NCI-H1048 (cell line): ENCODE results near the gene ACSS1.

Experiments
- DNase-seq: peaks from one replicate; lab custom pipeline; 2025; lab: John Stamatoyannopoulos, UW

The ACSS1 gene

DNA sequence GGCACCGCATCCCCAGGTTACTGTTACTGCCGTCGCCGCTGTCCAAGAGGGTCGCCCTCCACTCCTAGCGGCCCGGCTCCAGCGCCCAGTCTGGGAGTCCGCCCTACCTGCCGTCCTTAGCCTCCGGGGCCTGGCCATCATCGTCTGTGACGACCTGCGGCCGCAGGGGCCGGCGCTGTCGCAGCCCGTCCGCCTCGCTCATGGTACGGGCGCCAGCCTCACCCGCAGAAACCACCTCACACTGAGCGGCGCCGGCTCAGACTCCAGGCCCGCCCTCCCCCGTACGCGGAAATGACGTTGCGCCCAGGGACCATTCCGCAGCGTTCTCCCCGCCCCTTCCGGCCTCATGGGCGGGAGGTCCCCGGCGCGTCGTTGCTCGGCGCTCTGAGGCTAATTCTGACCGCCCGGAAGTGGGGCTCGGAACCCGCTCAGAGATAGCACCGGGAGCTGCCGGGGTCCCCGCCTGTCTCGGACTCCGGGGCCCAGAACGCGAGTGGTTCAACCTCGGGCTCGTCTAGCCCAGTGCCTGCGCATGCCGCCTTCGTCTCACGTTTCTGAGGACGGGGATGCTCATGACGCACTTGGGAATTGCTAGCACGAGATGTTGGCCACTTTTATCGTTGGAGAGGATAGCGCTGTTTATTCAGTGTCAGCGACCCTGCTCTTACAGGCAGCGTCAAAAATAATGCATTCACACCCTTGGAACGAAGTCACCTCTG is 65.3 kb downstream of the ACSS1 start, which contains the start of gene APMAP:
TSS of gene APMAP (minus strand) at position 265 of the 719 bp plus-strand sequence. CDS start at position 202, 63 bp downstream.
- peak; percentile 71 for DNase-seq

DNA sequence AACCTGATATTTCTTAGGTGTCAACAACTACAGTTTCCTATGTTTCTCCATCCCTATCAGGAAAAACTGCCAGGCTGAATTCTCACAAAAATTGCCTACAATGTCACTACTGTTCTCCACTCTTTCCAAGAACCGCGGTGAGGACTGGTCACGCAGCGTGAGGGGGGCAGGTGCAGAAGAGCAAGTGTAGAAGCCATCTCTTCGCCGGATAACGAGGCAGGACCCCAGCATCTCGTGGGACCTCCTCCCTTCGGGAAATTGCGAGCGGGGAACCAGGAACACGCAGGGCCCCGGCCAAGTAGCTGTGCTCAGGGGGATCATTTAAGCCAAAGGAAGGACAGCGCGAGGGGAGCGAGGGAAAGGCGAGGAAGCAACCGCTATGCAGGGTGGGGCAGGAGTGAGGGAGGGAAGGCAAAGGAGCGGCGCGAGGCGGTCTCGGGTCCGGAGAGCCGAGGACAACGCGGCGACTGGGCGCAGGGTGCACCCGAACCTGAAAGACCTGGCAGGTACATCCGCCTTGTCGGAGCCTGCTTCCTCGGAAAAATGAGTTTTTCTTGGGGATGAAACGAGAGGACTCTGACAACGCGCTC is 65.9 kb downstream of the ACSS1 start:
- DNase-seq, result no peak

DNA sequence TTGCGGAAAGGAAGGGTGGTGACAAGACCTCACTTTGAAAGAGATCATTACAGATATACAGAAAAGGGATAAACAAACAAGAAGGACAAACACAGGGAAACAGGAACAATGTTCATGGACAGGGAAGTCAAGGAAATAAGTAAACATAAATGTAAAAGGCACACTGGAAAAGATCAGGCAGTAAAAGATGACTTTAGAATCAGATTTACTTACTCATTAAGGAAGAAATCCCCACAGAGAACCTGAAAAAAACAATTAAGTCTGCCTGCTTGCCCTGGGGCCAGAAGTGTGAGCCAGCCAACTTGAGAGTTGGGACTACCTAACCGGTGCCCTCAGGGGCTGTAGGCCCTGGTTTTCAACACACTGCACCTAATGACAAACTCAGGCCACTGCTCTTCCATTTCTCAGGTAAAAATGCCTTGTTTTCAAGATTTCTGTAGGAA is 67.1 kb downstream of the ACSS1 start:
- DNase-seq, result no peak

DNA sequence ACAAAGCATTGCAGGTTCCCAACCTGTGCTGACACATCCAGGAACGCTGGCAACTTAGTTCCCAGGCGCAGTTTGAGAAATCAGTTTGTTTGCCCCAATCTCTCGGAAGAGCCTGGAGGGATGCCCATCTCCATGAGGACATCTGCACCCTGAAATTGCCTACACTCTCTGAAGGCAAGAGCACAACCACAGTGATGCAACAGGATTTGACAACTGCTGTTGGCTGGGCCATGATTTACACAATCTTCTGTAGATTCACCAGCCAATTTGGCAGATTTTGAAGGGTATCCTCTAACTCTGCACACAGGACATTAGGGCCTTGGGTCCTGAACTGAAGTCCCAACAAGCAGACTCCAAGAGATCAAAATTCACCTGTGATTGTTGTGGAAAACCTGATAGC is 68.8 kb downstream of the ACSS1 start:
- DNase-seq, result no peak

DNA sequence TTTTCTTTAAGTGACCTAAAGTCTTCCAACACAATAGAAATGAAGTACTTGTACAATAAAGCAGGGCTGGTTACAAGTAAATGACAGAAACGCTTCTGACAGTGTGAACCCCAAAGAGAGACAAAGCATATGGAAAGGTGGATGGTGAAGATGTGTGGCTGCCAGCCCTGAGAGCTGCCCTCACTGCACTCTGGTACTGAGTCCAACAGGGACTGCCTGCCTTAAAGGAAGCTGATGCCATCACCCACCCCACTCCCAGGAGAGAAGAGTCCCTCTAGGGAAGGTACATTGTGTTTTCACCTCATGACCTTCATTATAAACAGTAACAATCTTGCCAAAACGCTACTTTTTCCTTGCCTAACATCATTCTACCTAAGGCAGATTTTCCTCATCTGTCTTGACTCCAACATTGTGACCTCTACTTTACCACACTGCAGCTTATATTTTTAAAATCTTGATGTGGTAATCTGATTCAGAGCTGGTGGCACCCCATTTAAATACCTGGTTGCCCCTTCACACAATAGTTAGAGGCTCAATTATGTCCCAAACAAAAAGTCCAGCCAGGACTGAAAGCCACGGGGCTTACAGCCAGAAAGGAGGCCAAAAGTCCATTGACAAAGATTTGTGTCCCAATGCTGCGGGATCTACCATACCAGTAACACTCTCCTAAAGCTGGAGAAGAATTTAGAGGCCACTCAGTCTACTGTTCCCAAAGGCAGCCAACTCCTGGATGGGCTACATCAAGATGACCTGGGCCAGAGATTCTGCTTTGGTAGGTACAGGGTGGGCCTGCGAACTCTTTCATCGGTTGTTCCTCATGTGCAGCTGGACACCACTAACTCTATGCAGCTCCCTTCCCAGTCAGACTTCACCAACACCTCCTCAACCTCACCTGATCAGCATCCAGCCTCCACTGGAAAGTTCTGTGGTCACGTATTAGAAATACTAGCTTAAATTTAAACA is 69.8 kb downstream of the ACSS1 start:
- DNase-seq, result no peak

DNA sequence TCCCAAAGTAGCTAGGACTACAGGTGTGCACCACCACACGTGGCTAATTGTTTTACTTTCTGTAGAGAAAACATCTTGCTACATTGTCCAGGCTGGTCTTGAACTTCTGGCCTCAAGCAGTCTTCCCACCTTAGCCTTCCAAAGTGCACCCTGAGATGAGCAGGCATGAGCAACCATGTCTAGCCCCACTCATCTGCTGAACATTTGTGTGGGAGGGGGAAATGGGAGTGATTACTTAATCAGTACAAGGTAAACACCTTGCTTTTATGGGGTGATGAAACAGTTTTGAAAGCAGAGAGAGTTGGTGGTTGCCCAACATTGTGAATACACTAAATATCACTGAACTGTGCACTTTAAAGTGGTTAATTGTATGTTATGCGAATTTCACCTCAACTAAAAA is 70.7 kb downstream of the ACSS1 start:
- no peak for DNase-seq

DNA sequence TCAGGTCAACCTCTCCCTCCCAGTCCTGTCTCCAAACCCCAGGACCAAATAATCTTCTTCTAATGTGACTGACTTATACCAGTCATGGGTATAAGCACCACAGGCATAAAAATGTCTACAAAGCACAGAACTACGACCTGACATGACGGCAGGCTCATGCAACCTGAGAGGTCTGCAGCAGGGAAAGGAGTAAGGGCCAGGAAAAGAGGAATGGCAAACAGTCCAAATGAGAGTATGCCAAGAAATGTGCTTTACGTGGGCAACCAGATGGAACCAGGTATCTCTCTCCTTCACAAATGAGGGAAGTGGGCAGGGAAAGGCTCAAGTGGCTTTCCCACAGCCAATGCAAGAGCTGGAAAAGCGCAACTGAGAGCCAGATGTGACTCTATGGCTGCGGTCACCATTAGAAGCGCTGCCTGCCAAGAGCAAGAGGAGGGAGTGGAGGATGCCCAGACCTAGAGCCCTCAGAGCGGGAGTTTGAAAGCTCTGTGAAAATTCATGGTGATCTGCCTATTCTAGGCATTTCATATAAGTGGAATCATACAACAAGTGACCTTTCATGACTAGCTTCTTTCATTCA is 71.4 kb downstream of the ACSS1 start:
- DNase-seq, result no peak

DNA sequence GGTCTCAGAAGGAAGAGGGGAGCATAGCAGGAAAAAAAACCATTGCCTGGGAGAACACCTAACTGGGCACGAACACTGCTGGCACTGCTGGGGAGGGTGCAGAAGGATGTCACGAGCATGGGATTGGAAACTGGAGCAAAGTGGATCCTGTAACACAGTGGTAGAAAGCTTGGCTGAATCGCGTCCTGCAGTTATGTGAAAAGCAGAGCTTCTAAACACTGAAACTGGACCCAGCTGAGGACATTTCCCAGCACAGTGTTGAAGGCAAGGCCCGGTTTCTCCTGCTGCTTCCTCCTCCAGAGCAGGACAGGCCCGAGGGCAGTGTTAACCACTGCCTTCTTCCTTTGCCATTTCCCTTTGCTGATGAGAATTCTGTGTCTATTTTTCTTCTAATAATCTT is 72.1 kb downstream of the ACSS1 start:
- DNase-seq, result no peak

DNA sequence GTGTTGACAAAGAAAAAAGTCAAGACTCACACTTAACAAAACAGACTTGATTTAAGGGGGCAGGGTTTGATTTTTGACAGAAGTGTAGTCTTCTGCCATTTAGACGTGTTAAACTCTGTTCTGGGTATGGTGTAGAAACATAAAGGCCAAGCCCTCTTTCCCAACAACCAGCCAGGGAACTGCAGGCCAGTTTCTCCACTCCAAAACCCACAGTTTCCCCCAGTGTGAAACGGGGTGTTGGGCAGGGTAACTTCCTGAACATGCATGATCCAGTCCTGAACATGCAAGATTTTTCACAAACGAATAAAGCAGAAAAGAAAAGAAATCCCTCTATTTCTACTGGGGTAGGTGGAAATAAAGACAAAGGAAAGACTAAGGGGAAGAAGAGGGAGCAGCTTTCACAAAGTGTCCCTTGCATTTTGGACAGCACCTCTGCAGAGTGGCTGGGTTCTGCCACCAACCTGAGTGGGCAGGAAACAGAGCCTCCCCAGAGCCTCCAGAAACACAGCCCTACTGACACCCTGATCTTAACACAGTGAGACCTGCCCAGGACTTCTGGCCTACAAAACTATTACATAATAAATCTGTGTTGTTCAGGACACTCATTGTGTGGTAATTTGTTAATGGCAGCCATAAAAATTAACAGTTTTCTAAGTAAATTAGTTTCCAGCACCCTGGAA is 72.8 kb downstream of the ACSS1 start:
- DNase-seq, result no peak

DNA sequence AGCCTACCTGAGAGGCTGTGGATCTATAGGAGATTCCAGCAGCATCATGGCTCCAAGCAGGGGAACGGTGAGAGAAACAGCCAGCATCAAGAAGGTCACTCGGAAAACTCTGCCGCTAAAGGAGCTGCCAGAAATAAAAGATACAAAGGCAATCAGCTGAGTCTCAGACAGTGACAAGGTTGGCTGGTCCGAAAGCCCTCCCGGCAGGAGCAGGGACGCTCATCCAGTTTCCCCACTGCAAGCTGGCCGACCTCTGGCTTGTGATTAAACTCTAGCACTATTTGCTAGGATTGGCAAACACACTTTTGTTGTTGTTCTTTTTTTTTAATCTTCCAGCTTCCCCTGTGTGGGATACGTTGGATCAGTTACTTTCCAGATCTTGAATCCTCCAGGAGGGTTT is 74.0 kb downstream of the ACSS1 start:
- no peak for DNase-seq

DNA sequence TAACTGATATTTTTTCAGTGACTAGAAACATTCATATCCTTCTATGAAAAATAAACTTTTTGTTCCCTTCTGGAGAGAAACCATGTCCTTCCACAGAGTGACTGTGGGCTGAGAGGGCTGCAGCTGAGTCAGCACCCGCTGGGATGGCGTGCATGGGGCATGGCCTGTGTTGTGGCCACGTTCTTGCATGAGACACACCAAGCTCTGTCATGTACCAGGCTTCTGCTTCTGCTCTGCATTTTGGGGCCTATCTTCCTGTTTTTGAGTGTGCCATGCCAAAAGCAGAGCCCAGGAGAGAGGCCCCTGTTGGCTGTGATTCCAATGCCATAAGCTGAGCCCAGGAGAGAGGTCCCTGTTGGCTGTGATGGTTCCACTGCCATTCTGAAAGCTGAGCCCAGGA is 76.1 kb downstream of the ACSS1 start:
- DNase-seq, result no peak

DNA sequence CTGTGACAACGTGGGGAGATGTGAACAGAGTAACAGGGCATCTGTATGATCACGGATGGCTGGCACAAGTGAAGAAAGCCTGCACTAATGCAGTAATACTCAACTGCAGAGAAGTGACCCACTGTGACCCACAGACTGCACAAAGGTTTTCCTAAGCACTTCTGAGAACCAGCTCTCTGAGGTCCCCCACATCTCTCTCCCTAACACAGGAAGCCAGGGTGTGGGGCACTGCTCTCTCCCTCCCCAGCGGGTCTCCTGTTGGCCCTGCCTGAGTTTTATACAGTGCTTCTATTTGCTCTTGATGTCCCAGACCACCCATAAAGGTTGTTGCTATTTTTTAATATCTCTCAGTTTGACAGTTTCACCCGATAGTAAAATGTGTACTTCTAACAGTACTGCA is 76.7 kb downstream of the ACSS1 start:
- no peak for DNase-seq

DNA sequence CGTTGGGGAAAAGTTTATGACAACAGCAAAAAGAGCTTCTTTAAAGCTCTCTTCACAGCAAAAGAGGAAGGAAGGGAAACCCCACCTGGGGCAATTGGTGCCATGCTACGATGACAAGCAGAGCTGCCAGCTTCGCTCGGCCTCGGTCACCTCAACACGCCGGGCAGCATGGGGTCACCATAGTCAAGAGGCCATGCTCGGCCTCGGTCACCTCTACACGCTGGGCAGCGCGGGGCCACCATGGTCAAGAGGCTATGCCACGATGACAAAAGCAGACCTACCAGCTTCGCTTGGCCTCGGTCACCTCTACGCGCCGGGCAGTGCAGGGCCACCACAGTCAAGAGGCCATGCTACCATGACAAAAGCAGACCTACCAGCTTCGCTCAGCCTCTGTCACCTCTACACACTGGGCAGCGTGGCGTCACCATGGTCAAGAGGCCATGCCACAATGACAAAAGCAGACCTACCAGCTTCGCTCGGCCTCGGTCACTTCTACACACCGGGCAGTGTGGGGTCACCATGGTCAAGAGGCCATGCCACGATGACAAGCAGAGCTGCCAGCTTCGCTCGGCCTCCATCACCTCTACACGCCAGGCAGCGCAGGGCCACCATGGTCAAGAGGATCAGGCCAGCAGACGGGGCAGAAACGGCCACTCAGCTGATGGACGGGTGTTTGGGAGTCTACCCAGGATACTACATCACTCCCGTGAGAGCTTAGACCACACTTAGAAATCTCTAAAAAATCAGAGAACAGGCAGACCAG is 77.5 kb downstream of the ACSS1 start:
- no peak for DNase-seq

DNA sequence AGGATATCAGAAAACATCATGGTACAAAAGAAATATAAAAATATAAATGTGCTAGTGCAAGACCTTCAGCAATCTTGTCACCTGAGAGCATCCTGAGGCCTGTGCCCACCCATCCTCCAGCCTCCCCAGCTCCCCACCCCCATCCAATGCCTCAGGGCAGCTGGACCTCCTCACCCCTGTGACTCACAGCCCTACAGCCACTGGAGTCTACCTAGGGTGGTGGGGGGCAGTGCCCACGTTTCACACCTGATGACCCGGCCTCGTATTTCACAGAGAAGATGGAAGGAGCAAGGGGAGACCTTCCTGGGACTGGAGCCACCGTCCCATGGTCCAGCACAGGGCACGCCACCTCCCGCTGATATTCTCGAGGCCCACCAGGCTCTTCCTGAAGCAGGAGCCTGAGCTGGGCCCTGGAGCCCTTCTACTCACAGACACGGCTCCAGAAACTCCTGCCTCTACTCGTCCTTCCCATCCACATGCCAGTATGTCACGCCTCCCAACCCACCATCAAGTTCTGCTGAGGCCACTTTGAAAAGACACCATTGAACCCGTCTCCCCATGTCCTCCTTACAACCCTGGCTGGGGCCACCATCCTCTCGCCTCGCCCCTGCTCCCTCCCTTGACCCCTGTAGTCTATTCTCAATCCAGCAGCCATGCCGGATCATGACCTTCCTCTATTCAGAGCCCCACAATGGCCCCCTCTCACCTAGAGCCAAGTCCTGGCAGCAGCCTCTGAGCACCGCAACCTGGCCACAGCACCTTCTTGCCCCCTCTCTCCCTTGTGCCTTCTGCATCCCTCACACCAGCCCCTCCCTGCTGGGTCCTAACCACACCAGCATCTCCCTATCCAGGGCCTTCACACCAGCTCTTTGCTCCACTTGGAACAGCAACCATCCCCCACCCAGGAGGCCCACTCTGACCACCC is 78.6 kb downstream of the ACSS1 start:
- DNase-seq, result no peak

DNA sequence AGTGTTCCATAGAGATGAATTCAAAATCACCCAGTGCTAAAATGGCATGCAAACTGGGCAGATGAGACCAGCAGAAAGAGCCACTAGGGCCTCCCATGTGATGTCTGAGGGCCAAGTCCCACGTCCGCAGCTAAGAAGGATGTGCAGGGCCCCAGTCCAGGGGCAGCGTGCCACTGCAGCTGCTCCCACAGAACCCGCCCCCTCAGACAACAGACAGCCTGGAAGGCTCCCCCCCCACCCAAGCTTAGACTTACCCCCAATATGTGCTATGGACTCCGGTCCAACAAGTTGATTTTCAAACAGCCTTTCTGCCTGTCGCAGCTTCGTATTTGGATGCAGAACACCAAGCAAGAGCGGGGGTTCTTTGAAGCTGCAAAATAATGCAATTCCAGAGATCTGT is 79.4 kb downstream of the ACSS1 start:
- DNase-seq, result no peak

DNA sequence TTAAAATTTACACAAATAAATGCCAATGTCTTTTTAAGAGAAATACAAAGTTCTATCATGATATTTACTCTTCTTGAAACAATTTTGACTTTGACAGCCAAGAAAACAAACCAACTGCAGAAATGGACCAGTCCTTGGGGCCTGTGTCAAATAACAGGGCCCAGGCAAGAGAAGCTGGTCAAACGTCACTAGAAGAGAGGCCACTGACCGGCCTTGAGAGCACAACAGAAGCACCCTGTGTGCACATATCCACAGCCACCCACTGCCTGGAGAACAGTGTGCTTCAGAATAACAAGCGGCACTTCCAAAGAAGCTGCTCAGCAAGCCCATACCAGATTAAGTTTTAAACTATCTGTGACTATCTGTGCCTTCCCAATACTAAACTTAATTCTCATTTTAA is 80.1 kb downstream of the ACSS1 start:
- no peak for DNase-seq

DNA sequence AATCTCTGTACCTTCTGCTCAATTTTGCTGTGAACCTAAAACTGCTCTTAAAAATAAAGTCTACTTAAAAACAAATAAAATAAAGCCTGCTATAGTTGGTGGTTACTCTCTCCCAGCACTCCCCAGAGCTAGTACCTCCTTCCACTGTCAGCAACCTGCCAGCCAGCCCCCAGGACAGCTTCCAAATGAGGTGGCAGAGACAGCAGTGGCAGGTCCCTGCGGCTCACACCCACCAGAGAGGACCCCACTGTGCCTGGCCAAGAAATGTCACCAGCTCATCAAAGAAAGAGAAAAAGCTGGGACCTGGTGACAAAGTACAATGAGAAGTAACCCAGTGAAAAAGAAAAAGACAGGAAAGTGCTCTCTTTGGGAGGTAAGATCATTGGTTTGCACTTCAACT is 80.6 kb downstream of the ACSS1 start:
- DNase-seq, result no peak

DNA sequence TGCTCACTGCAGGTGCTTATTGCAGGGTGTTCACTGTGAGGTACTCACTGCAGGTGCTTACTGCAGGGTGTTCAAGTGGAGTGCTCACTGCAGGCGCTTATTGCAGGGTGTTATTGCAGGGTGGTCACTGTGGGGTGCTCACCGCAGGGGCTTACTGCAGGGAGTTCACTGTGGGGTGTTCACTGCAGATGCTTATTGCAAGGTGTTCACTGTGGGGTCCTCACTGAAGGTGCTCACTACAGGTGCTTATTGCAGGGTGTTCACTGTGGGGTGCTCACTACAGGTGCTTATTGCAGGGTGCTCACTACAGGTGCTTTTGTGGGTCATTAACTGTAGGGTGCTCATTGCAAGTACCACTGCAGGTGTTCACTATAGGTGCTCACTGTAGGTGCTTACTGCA is 85.6 kb downstream of the ACSS1 start:
- no peak for DNase-seq

DNA sequence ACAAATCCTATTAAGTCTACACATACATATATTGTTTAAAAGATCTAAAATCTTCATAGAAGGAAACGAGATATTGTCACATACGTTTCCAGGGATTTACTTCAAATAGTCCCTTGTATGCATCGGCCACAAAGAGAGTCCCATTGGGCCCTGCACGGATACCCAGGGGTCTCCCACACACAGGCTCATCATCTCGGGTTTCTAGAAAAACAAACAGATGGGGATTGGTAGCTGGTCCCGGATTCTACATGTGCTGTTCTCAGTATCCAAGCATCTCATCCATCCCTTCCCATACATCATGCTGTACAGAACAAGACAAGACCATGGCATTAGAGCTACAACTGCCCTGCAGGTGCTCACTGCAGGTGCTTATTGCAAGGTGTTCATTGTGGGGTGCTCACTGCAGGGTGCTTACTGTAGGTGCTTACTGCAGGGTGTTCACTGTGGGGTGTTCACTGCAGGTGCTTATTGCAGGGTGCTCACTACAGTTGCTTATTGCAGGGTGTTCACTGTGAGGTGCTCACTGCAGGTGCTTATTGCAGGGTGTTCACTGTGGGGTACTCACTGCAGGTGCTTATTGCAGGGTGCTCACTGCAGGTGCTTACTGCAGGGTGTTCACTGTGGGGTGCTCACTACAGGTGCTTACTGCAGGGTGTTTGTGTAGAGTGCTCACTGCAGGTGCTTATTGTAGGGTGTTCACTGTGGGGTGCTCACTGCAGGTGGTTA is 86.4 kb downstream of the ACSS1 start:
- no peak for DNase-seq
